Measurements from ENCODE around the gene SMARCAD1.

The SMARCAD1 gene, protein sequence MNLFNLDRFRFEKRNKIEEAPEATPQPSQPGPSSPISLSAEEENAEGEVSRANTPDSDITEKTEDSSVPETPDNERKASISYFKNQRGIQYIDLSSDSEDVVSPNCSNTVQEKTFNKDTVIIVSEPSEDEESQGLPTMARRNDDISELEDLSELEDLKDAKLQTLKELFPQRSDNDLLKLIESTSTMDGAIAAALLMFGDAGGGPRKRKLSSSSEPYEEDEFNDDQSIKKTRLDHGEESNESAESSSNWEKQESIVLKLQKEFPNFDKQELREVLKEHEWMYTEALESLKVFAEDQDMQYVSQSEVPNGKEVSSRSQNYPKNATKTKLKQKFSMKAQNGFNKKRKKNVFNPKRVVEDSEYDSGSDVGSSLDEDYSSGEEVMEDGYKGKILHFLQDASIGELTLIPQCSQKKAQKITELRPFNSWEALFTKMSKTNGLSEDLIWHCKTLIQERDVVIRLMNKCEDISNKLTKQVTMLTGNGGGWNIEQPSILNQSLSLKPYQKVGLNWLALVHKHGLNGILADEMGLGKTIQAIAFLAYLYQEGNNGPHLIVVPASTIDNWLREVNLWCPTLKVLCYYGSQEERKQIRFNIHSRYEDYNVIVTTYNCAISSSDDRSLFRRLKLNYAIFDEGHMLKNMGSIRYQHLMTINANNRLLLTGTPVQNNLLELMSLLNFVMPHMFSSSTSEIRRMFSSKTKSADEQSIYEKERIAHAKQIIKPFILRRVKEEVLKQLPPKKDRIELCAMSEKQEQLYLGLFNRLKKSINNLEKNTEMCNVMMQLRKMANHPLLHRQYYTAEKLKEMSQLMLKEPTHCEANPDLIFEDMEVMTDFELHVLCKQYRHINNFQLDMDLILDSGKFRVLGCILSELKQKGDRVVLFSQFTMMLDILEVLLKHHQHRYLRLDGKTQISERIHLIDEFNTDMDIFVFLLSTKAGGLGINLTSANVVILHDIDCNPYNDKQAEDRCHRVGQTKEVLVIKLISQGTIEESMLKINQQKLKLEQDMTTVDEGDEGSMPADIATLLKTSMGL

DNA sequence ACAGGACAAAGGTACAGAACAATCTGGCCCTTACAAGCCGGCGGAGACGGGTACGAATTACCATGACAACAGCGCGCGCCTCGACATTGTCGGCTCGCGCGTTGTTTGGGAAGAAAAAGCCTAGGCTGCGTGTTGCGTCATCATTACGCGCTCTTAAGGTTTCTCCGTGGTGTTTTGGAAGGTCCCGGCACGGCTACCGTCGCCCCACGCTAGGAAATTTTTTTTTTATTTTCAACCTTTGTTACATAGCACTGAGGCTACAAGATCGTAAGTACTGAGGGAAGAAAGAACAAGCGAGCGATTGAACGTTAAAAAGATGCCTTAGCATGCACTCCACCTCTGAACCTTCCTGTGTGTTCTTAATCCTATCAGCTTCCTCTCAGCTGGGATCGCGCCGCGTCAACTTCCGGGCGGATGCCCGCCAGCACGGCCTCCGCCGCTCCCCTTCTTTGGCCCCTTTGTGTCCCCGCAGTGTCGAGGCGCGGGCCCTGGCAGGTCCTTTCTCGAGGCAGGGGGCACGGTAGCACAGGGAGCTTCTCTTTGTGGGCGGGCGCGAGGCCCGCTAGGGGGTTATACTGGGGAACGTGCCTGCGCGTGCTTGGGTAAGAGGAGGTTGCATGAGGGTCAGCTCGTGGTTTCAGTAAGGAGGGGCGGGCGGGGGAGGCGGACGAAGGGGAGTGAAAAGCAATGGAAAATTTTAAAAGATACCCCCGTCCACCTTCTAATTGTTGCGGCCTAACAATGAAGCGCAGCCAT, at the start of gene SMARCAD1:
SMARCAD1 (plus strand) TSS at position 397 of the 756 bp plus-strand sequence. CDS start 530 bp downstream, outside the sequence.
- DNase-seq: peak; percentile 81

DNA sequence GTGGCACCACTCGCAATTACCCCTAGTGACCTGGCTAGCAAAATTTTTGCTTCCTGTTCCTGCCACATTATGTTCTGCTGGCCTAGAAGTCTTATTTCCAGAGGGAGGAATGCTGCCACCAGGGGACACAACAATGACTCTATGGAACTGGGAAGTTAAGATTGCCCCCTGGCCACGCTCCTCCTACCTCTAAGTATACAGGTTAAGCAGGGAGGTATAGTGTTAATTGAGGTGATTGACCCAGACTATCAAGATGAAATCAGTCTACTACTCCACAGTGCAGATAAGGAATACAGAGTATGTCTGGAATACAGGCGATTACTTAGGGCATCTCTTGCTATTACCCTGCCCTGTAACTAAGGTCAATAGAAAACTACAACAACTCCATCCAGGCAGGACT, 48.8 kb upstream of the SMARCAD1 start:
- DNase-seq: no peak

DNA sequence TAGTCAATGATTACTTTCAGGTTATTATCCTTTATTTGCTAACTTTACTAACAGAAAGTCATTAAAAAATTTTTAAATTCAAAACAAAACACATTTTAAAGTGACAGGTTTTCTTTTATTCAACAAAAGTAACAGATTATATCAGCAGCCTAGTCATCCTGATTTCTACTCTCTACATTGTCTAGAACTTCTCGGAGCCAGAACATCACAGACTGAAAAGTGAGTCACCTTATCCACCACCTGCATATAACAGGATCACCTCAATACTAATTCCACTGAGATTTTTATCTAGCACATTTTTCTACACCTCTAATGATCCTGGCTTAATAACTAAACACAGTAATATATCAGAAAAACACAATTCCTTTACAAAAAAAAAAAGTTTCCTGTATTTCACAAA, 47.9 kb upstream of the SMARCAD1 start:
- DNase-seq: no peak

DNA sequence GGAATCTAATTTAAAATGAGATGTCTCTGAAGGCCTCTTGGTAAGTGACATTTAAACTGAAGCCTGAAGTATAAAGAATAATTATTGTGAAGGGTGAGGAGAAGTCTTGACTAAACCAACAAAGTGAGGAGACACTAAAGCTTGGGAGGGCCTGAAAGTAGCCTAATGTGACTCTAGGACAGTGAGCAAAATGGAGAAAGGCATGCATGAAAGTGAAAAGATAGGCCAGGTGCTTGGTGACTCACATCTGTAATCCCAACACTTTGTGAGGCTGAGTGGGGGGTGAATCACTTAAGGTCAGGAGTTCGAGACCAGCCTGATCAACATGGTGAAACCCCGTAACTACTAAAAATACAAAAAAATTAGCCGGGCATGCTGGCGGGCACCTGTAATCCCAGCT, 46.9 kb upstream of the SMARCAD1 start:
- DNase-seq: no peak

DNA sequence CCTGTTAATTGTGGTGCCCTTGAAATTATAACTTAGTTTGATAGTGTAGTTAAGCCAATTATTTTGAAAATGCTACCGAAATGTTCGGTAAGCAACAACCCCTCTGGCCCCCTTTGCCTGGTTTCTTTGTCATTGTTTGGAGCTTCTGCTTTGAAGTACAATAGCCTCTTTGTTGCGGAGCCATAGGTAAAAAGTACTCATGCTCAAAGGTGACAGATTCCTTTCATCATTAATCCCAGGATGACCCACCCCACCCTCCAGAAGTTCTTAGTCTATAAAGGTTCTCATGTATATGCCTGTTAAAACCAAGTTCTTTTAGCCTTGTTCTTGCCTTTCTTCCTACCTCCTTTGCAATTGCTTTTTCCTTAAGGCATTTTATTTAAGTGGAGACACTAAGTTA, 42.4 kb upstream of the SMARCAD1 start:
- DNase-seq: no peak

DNA sequence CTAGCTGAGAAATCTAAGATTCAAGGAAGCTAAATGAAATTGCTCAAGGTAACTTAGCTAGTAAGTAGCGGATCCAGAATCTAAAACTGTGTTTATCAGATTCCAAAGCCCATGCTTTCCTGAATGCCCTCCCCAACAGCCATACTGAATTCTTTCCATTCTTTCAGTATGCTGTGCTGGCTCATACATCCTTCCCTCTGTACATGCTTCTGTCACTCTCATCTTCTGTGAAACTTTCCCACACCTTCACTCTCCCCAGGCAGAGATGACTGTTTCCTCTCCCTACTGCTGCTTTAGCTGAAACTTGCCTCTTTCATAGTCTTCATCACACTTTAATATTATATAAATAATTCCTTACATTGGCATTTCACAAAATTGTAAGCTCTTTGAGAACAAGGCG, 39.3 kb upstream of the SMARCAD1 start:
- no peak for DNase-seq

DNA sequence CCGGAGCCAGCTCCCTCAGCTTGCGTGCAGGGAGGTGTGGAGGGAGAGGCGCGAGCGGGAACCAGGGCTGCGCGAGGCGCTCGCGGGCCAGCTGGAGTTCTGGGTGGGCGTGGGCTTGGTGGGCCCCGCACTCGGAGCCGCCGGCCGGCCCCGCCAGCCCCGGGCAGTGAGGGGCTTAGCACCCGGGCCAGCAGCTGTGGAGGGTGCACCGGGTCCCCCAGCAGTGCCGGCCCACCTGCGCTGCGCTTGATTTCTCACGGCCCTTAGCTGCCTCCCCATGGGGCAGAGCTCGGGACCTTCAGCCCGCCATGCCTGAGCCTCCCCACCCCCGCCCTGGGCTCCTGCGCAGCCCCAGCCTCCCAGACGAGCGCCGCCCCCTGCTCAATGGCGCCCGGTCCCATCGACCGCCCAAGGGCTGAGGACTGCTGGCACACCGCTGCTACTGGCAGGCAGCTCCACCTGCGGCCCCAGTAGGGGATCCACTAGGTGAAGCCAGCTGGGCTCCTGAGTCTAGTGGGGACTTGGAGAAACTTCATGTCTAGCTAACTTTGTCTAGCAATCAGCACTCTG, 37.8 kb upstream of the SMARCAD1 start:
- DNase-seq: no peak

DNA sequence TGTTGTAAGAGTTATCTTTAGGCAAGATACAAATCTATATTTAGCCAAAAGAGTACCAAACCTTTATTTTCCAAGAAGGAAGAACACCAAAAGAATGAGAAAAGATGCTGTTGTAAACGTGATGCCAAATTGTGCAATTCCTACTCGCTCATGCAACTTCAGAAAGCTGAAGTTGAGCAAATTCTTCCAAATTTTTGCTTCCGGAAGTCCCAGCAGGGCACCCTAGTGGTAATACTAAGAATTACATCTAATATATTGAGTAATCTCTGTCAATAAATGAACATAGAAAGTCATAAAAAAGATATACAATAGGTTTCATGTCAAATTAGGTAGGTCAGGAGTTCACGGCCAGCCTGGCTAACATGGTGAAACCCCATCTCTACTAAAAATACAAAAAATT, 36.0 kb upstream of the SMARCAD1 start:
- no peak for DNase-seq

DNA sequence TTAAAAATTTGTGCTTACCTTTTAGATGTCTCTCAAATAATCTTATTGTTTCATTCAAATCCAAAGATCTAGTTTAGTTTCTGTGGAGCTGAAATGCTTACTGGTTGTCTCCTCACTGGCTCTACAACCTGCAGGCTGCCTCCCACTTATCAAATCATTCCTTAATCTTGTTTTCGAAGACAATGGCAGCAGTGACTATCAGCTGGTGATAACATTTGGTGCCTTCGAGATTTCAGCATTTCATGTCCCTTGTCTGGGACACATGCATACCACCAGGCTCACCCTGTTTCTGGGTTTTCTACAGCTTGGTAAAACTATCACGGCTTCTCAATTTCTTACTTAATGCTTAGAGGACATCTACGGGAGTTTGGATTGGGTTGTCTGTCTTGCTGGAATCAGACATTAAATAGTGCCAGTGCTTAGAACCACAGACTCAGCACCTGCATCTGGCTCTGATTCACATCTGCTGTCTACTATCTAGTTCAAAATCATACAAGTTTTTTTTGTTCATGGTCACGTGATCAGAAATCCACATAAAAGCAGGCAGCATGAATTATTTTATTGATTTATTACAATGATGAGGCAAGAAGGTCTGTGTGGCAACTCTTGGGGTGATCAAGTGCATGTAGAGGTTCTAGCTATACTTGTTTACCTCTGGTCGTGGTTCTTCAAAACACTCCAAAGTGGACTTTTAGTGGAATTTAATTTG, 32.0 kb upstream of the SMARCAD1 start:
- DNase-seq: no peak

DNA sequence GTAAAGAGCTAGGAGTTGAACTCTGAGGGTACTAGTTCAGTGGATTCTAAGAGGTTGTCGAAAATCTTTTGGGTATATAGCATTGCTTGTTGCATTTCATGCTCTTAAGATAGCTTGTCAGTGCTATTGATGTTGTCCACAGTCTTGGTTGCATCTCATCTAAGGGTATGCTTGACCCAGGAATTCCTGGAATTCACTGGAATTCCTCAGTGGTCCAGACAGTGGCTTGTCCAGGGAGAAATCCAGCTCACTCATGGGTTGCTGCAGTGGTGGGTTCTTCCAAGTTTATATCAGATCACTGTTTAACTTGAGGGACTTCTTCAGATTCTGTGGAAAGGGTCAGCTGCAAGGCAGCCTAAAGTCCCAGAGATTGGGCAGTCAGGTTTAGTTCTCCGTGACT, 29.8 kb upstream of the SMARCAD1 start:
- DNase-seq: no peak

DNA sequence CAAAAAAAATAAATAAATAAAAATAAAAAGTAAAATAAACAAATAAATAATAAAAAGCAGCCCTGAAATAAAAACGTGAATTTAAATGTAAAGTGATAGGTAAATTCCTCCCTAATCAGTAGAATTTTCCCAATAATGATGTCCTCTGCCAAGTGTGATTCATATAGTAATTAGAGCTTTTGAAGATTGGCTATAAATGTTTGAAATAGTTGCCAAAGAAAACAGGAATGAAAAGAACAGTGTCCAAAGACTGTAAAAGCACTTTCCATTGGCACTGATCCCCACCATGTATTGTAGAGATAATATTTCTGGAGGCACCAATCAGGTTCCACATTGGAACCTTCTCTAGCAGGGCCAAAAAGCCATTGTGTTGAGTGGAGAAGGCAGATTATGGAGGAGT, 25.9 kb upstream of the SMARCAD1 start:
- no peak for DNase-seq

DNA sequence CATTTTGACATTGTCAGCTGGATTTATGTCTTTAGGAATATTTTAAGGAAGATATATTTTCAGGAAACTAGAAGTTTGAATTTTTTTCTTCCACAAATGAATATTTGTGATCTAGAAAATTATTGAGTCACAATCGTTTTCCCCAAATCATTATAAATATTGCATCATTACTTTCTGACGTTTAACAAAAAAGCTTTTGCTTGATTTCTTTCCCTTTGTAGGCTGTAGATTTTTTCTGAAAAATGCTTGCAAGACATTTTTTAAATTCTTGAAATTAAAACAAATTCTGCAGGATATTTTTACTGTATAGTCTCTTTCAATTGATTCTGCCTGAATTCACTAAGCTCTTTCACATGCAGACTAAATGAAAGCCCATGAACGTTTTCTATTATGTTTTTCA, 4.9 kb upstream of the SMARCAD1 start:
- DNase-seq: no peak

DNA sequence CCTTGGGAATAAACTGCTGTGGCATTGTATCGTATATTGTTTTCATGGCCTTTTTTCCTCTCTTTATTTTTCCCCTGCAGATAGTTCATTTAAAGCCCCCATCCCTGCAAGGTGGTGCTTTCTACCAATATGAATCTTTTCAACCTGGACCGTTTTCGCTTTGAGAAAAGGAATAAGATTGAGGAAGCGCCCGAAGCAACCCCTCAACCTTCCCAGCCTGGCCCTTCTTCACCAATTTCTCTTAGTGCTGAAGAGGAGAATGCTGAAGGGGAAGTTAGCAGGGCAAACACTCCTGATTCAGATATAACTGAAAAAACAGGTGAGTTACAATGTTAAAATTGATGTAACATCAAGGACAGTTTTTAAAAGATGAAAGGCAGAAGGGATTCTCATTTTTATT, 601 bp downstream of the SMARCAD1 start:
- DNase-seq: no peak

DNA sequence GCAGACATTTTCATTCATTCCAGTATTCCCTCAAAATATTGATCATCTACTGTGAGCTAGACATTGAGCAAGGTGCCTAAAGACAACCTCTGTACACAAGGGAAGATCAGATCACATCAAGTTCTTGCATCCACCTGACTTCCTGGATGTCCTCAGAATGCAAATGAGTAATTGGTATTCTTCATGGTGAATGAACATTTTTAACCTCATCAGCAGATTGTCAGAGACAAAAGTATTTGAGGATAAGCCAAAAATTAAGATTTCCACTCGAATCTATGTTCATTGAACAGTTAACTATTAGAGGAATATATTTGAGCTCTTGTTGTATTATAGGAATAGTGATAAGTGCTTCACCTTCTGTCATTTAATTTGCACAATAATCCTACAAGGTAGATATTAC, 1.3 kb downstream of the SMARCAD1 start:
- DNase-seq: no peak

DNA sequence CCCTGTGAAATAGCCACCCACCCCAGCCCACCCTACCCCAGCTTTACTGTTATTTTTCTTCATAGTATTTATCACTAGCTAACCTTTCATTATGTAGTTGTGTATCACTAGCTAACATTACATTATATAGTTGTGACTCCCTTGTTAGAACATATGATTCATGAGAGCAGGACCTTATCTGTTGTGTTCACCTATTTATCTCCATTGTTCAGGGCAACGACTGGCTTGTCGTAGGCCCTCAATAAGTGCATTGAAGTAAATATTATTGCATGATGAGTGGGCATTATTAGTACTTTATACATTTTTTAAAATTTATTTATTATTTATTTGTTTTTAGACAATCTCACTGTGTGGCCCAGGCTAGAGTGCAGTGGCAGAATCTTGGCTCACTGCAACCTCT, 4.2 kb downstream of the SMARCAD1 start:
- DNase-seq: no peak

DNA sequence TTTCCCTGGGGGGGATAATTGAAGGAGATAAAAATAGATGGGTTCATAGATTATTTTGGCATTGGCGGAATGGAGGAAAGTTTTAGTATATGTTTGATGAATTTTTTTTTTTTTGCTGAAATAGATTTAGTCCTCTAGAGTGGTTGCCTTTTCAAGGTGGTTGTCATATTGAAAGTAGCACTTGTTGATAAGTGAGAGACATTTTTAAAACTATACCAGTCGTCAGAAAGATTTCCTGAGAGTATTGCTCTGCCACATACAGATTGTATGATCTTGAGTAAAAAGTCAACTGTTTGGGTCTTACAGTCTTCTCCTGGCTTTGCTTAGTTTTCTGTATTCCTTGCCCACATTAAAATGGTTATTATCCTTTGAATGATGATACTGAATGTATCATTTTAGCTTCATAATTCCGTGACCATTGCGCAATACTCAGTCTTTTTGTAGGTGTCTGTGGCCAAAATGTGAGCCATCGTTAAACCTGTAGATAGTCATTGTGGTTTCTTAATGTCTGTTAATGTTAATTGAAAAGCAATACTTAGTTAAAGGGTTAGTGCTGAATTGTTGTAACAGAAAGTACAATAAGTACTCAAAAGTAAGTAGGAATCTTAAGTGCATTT, 7.1 kb downstream of the SMARCAD1 start:
- DNase-seq: no peak

DNA sequence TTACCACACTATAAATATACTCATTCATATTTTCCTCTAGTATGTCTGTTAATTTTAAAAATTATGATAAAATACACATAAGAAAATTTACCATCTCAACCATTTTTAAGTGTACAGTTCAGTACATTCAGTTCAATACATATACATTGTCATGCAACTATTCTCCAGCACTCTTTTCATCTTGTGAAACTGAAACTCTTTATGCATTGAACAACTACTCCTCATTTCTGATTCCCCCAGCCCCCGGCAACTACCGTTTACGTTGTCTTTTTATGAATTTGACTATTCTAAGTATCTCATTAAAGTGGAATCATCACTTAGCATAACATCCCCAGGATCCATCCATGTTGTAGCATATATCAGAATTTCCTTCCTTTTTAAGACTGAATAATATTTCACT, 8.7 kb downstream of the SMARCAD1 start:
- no peak for DNase-seq

DNA sequence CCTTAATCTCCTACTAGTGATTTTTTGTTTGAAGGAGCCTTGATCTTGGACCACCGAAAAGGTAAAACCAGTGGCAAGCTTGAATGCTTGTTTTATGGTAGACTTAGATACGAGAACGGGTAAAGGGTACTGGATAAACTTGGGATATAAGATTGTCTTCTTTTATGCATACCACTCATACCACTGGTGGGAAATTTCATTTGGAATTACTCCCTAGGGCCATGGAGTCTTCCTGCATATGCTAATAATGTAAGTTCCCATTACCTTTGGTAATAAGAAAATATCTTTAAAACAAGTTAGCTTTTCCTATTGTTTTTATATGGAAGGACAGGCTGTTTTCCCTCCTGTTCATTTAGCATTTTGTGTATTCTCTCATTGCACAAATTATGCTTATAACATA, 11.7 kb downstream of the SMARCAD1 start:
- no peak for DNase-seq

DNA sequence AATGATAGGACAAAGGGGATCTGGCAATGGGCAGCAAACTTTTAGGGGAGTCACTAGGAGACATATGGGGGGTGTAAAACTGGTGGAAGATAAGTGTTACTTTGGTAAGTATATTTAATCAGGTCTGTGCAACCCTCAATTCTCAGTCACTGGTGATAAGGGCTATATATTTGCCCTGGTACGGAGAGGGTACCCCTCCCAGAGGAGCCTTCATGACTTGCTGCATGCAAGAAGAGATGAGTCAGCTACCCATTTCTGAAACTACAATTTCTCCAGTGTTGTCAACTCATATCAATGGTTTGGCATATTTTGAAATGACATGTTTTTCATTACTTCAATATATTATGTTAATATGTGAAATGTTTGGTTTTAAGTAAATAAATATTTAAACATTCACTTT, 14.3 kb downstream of the SMARCAD1 start:
- no peak for DNase-seq

DNA sequence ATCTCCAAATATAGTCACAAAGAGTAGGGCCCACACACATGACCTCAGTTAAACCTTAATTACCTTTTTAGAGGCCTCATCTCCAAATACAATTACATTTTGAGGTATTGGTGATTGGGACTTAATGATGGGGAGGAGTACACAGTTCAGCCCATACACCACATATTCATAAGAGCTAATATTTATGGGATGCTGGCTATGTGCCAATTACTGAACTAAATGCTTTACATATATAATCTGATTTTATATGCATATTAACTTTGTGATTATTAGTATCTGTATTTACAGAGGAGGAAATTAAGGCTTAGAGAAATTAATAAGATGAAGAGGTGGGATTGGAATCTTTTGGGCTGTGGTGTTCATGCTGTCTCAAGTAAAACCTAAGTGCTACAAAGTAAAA, 17.8 kb downstream of the SMARCAD1 start:
- no peak for DNase-seq

DNA sequence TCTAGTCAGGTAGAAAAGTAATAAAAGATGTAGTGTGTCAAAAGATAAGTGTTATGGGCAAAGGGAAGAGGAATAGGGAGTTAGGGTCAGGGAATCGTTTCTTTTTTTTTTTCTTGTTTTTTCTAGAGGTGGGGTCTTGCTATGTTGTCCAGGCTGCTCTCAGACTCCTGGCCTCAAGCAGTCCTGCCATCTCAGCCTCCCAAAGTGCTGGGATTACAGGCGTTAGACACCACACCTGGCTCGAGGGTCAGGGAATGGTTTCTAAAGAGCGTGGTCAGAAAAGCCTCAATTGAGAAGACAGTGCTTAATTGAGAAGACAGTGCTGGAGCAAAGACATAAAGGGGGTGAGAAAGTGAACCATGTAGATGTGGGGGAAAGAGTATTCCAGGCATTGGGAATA, 19.1 kb downstream of the SMARCAD1 start:
- DNase-seq: no peak
